ENCODE results near the gene COMT. TPM values are rescaled to one million over a fixed set of nuclear protein-coding genes. Genes with fewer than 3 reads are reported as not detected.
A peak's percentile ranks its signal among the peaks of the same experiment; 100 is the strongest.

COMT gene
- total RNA-seq, 1 donor from 2014 or later, result 49.0 TPM

DNA sequence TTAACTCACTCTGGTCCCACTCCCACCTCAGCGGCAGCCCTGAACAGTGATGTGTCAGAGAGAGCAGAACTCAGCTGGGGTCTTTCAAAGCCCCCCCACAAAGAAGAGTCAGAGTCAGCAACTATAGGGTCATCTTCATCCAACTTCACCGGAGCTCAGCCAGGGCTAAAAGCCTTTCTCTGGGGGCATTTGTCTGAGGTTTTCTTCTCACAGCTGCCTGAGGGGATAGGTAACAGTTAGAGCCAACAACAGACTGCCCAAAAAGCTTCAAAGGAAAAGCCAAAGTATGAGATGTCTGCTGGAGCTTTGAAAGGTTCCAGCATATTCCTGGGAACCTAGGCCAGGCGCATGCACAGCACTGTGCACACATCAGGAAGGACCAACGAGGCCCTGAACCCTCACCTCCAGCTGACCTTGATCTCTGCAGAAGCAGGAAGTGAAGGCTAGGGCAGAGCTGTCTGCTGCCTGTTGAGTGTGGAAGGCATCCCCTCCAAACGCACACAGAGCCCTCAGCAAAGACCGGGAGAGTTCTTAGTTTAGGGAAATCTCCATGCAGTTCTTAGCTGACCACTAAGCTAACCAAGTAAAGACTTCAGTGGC, 28.1 kb upstream of the COMT start:
- peak overlapping the region; percentile 29 for H3K4me3 Mint-ChIP-seq (ENCODE audit: unreplicated experiment)
- TF ChIP-seq, protein P1, sequence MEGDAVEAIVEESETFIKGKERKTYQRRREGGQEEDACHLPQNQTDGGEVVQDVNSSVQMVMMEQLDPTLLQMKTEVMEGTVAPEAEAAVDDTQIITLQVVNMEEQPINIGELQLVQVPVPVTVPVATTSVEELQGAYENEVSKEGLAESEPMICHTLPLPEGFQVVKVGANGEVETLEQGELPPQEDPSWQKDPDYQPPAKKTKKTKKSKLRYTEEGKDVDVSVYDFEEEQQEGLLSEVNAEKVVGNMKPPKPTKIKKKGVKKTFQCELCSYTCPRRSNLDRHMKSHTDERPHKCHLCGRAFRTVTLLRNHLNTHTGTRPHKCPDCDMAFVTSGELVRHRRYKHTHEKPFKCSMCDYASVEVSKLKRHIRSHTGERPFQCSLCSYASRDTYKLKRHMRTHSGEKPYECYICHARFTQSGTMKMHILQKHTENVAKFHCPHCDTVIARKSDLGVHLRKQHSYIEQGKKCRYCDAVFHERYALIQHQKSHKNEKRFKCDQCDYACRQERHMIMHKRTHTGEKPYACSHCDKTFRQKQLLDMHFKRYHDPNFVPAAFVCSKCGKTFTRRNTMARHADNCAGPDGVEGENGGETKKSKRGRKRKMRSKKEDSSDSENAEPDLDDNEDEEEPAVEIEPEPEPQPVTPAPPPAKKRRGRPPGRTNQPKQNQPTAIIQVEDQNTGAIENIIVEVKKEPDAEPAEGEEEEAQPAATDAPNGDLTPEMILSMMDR (IDR thresholded peaks at IDR 0.05; ENCODE audit: unreplicated experiment), result no peak
- no peaks in the 10 kb centered on the region for H3K4me1 Mint-ChIP-seq (ENCODE audit: unreplicated experiment)
- DNase-seq (ENCODE audit: low spot score), result no peak
- peaks cover 38% of the 10 kb centered on the region for H3K36me3 Mint-ChIP-seq (ENCODE audit: low read depth, unreplicated experiment)
- no peak overlapping the region for H3K27ac Mint-ChIP-seq (ENCODE audit: unreplicated experiment)
- no peaks in the 10 kb centered on the region for H3K9me3 Mint-ChIP-seq (ENCODE audit: unreplicated experiment)
- peaks cover 4% of the 10 kb centered on the region for H3K27me3 Mint-ChIP-seq (ENCODE audit: unreplicated experiment)

DNA sequence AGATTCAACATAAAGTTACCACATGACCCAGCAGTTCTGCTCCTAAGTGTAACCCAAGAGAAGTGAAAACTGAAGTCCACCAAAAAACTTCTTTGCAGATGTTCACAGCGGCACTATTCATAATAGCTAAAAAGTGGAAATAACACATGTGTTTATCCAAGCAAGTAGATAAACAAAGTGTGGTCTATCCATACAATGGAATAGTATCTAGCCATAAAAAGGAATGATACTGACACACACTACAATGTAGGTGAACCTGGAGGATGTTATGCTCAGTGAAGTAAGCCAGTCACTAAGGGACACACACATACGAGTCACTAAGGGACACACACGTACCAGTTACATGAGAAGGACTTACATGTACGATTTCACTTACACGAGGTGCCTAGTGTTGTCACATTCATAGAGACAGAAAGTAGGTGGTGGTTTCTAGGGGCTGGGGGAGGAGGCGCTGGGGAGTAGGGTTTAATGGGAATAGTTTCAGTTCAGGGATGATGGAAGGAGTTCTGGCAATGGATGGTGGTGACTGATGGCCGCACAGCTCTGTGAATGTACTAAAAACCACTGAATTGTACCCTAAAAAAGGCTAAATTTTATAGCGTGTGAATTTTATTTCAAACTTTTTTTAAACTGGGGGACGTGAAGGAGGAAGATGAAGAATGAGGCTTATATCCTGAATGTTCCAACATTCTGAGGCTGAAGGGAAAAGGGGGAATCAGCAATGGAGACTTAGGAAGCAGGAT, 27.2 kb upstream of the COMT start:
- H3K36me3 Mint-ChIP-seq (ENCODE audit: low read depth, unreplicated experiment), result peaks cover 33% of the 10 kb centered on the region
- TF ChIP-seq, protein P1 (IDR thresholded peaks at IDR 0.05; ENCODE audit: unreplicated experiment), result no peak
- no peak overlapping the region for H3K27ac Mint-ChIP-seq (ENCODE audit: unreplicated experiment)
- peak overlapping the region; percentile 29 for H3K4me3 Mint-ChIP-seq (ENCODE audit: unreplicated experiment)
- no peaks in the 10 kb centered on the region for H3K9me3 Mint-ChIP-seq (ENCODE audit: unreplicated experiment)
- H3K4me1 Mint-ChIP-seq (ENCODE audit: unreplicated experiment), result no peaks in the 10 kb centered on the region
- H3K27me3 Mint-ChIP-seq (ENCODE audit: unreplicated experiment), result peaks cover 4% of the 10 kb centered on the region
- DNase-seq (ENCODE audit: low spot score), result no peak

DNA sequence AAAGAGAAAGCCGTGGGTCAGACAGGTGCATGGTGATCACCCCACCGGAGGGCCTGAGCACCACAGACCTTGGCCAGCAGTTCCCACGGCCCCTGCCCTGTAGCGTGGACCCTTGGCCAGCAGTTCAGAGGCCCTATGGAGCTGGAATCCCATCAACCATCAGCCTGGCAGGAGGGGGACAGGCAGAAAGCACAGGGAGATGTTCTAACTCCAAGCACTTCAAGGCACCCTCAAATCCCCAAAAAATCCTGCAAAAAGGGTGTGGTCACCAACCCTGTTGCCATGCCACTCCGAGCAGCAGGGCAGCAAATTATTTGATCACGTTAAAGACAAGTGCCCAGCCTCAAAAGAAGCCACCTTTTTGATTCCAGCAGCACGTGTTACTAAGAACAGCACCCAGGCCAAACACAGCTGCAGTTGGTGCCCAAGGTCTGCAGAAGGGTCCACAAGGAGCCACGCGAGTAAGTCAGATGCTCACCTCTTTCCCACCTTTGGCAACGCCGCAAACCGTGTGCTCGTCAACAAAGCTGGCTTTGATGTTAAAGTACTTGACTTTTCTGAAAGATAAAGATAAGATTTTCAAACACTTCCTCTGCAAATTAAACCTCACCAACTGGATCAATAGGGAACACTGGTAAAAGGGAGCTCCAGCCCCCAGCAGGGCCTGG, 26.2 kb upstream of the COMT start:
- H3K4me3 Mint-ChIP-seq (ENCODE audit: unreplicated experiment), result no peak overlapping the region
- DNase-seq (ENCODE audit: low spot score), result no peak
- H3K4me1 Mint-ChIP-seq (ENCODE audit: unreplicated experiment), result no peaks in the 10 kb centered on the region

DNA sequence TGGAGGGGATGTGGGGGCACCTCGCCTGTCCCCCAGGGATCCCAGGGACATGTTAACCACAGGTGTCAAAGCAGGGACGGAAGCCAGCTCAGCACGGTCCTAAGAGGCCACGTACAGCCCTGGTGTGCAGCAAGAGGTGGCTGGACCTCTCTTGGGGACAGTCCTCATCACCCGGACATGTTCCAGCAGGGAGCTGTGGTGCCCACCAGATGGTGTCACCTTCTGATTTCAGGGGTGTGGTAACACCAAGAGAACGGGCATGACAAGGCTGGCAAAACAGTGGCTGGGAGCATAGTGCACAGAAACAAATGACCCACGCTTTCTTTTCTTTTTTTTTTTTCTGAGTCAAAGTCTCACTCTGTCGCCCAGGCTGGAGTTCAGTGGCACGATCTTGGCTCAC, 25.6 kb upstream of the COMT start:
- H3K9me3 Mint-ChIP-seq (ENCODE audit: unreplicated experiment), result no peaks in the 10 kb centered on the region
- H3K27me3 Mint-ChIP-seq (ENCODE audit: unreplicated experiment), result peaks cover 3% of the 10 kb centered on the region
- H3K4me1 Mint-ChIP-seq (ENCODE audit: unreplicated experiment), result no peaks in the 10 kb centered on the region
- H3K27ac Mint-ChIP-seq (ENCODE audit: unreplicated experiment), result no peak overlapping the region
- DNase-seq (ENCODE audit: low spot score), result no peak
- peaks cover 26% of the 10 kb centered on the region for H3K36me3 Mint-ChIP-seq (ENCODE audit: low read depth, unreplicated experiment)
- TF ChIP-seq, protein P1 (IDR thresholded peaks at IDR 0.05; ENCODE audit: unreplicated experiment), result no peak
- no peak overlapping the region for H3K4me3 Mint-ChIP-seq (ENCODE audit: unreplicated experiment)

More for the DNA sequence above, 26.2 kb upstream of the COMT start:
- Mint-ChIP-seq H3K9me3 (ENCODE audit: unreplicated experiment) (no peaks in the 10 kb centered on the region), H3K36me3 (ENCODE audit: low read depth, unreplicated experiment) (peaks cover 26% of the 10 kb centered on the region), H3K27ac (ENCODE audit: unreplicated experiment) (no peak overlapping the region), H3K27me3 (ENCODE audit: unreplicated experiment) (peaks cover 3% of the 10 kb centered on the region)
- TF ChIP-seq, protein P1 (IDR thresholded peaks at IDR 0.05; ENCODE audit: unreplicated experiment), result no peak

DNA sequence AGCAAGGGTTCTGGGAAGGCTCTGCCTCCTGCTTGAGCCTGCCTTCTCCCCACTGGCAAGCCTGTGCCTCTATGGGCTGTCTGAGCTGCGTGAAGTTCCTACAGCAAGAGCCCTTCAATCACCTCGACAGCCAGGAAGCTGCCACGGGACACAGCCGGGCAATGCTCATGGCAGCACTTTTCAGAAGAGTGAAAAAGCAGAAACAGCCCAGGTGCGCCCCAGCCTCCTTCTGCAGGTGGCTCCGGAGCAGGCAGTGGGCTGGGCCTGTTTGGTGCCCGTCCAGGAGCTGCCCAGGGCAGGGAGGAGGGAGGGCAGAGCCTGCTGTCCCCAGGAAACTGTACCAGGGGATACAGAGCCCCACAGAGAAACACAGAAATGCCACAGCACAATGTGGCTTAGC, 24.6 kb upstream of the COMT start:
- no peak overlapping the region for H3K4me3 Mint-ChIP-seq (ENCODE audit: unreplicated experiment)
- peaks cover 3% of the 10 kb centered on the region for H3K27me3 Mint-ChIP-seq (ENCODE audit: unreplicated experiment)
- no peak overlapping the region for H3K27ac Mint-ChIP-seq (ENCODE audit: unreplicated experiment)
- peaks cover 26% of the 10 kb centered on the region for H3K36me3 Mint-ChIP-seq (ENCODE audit: low read depth, unreplicated experiment)
- no peaks in the 10 kb centered on the region for H3K9me3 Mint-ChIP-seq (ENCODE audit: unreplicated experiment)
- no peak for DNase-seq (ENCODE audit: low spot score)
- TF ChIP-seq, protein P1 (IDR thresholded peaks at IDR 0.05; ENCODE audit: unreplicated experiment), result no peak
- H3K4me1 Mint-ChIP-seq (ENCODE audit: unreplicated experiment), result no peaks in the 10 kb centered on the region
